ENCODE measurements around the gene ELOF1. TPM values are rescaled to one million over a fixed set of nuclear protein-coding genes. Genes with fewer than 3 reads are reported as not detected.

The ELOF1 gene
- total and polyA plus RNA-seq, 2 donors: 54.9 to 62.4 TPM

- H3K4me3 ChIP-seq (ENCODE audit: low read length in 2 of 2): no peak overlapping the region
- 35% methylated on average over 9 of the region's 9 CpGs for WGBS
- peaks cover 12 to 14% of the 10 kb centered on the region in 2 donors for H3K4me1 ChIP-seq (ENCODE audit: control insufficient read depth in 2 of 2, insufficient read depth in 2 of 2, low read length in 2 of 2)
- H3K27me3 ChIP-seq (ENCODE audit: control insufficient read depth in 2 of 2, insufficient read depth in 1 of 2, low read length in 1 of 2): peaks cover 0 to 11% of the 10 kb centered on the region in 2 donors
- no peak overlapping the region for H3K27ac ChIP-seq (ENCODE audit: low read depth in 1 of 2, low read length in 1 of 2)
- H3K9me3 ChIP-seq (ENCODE audit: control insufficient read depth in 2 of 2, insufficient read depth in 1 of 2, low read length in 1 of 2): no peaks in the 10 kb centered on the region
- DNase-seq (ENCODE audit: low read depth in 6 of 9, low spot score in 9 of 9): peak in 2 of 9 donors; percentile 23 to 49
- H3K36me3 ChIP-seq (ENCODE audit: control insufficient read depth in 2 of 2, insufficient read depth in 2 of 2, low read length in 1 of 2): no peaks in the 10 kb centered on the region
These were observed 28.6 kb downstream of the ELOF1 start for GRCh38 chr19:11530432-11530831.

DNA sequence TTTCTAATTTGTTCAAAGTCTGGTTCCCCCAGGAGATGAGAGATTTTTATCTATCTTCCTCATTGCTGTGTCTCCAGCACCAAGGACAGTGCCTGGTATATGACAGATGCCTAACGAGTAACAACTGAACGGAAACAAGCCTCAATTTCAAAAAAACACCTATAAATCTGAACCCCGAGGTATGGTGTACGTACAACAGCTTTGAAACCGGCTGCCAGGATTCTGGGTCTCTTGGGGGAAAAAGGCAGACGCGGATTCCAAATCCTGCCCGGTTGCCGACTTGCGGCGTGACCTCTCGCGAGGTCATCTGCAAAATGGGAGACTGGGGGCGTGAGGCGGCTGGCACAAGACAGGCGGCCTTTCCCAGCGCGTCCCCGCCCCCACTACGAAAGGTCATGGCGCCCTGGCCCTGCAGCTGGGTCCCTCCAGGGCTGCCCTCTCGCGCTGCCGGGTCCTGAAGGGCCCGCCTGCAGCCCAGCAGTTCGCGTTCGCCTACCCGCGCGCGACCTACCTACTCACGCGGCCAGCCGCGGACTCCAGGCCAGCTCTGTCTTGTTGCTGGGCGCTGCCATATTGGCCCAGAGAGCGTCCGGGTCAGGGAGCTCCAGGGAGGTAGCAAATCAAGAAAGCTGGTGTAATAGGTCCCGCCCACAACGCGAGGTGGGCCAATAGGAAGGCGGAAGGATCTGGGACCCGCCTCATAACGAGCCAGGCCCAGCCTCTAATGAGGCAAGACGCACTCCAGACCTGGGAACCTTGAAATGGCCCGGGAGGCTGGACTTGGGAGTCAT is 30.3 kb downstream of the ELOF1 start, which contains the start of gene ECSIT:
TSS of gene ECSIT (minus strand) at position 584 of the 791 bp plus-strand sequence. CDS start 9,964 bp downstream, outside the sequence.
- Histone ChIP-seq H3K36me3 (ENCODE audit: control insufficient read depth in 2 of 2, insufficient read depth in 2 of 2, low read length in 1 of 2) (no peaks in the 10 kb centered on the region), H3K27me3 (ENCODE audit: control insufficient read depth in 2 of 2, insufficient read depth in 1 of 2, low read length in 1 of 2) (no peaks in the 10 kb centered on the region), H3K9me3 (ENCODE audit: control insufficient read depth in 2 of 2, insufficient read depth in 1 of 2, low read length in 1 of 2) (no peaks in the 10 kb centered on the region), H3K4me1 (ENCODE audit: control insufficient read depth in 2 of 2, insufficient read depth in 2 of 2, low read length in 2 of 2) (peaks cover 12 to 14% of the 10 kb centered on the region in 2 donors), H3K27ac (ENCODE audit: low read depth in 1 of 2, low read length in 1 of 2) (peak within 1 kb of the TSS; percentile 76 to 77), H3K4me3 (ENCODE audit: low read length in 2 of 2) (peak within 1 kb of the TSS; percentile 57 to 66)
- WGBS: under 1% methylated on average over 47 of the region's 47 CpGs
- peak; percentile 75 to 95 (median 85) for DNase-seq (ENCODE audit: low read depth in 6 of 9, low spot score in 9 of 9)

DNA sequence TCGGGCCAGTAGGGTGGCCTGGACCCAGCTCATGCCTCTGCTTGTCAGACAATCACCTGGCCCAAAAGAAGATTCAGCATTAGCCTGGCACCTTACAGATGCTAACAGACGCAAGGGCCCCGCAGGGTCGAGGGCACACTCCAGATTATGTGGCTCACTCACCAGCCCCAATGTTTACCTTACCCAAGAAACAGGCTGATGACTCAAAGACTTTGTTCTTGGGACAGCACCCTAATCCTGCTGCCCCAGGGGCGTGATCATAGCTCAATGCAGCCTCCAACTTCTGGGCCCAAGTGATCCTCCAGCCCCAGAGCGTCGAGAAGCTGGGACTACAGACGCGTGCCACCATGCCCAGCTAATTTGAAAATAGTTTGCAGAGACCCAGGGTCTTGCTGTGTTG is 39.9 kb downstream of the ELOF1 start:
- Histone ChIP-seq H3K4me1 (ENCODE audit: control insufficient read depth in 2 of 2, insufficient read depth in 2 of 2, low read length in 2 of 2) (no peaks in the 10 kb centered on the region), H3K9me3 (ENCODE audit: control insufficient read depth in 2 of 2, insufficient read depth in 1 of 2, low read length in 1 of 2) (no peaks in the 10 kb centered on the region), H3K4me3 (ENCODE audit: low read length in 2 of 2) (no peak overlapping the region), H3K27me3 (ENCODE audit: control insufficient read depth in 2 of 2, insufficient read depth in 1 of 2, low read length in 1 of 2) (no peaks in the 10 kb centered on the region), H3K36me3 (ENCODE audit: control insufficient read depth in 2 of 2, insufficient read depth in 2 of 2, low read length in 1 of 2) (peaks cover 0 to 8% of the 10 kb centered on the region in 2 donors), H3K27ac (ENCODE audit: low read depth in 1 of 2, low read length in 1 of 2) (no peak overlapping the region)
- 98% methylated on average over 9 of the region's 9 CpGs for WGBS
- no peak for DNase-seq (ENCODE audit: low read depth in 6 of 9, low spot score in 9 of 9)

- Histone ChIP-seq H3K36me3 (ENCODE audit: control insufficient read depth in 2 of 2, insufficient read depth in 2 of 2, low read length in 1 of 2) (peaks cover 6 to 25% of the 10 kb centered on the region in 2 donors), H3K9me3 (ENCODE audit: control insufficient read depth in 2 of 2, insufficient read depth in 1 of 2, low read length in 1 of 2) (no peaks in the 10 kb centered on the region), H3K27ac (ENCODE audit: low read depth in 1 of 2, low read length in 1 of 2) (no peak overlapping the region), H3K27me3 (ENCODE audit: control insufficient read depth in 2 of 2, insufficient read depth in 1 of 2, low read length in 1 of 2) (no peaks in the 10 kb centered on the region), H3K4me3 (ENCODE audit: low read length in 2 of 2) (no peak overlapping the region), H3K4me1 (ENCODE audit: control insufficient read depth in 2 of 2, insufficient read depth in 2 of 2, low read length in 2 of 2) (no peaks in the 10 kb centered on the region)
- 98% methylated on average over 20 of the region's 20 CpGs for WGBS
- no peak for DNase-seq (ENCODE audit: low read depth in 6 of 9, low spot score in 9 of 9)
These were observed 45.1 kb downstream of the ELOF1 start for GRCh38 chr19:11513946-11514345.

DNA sequence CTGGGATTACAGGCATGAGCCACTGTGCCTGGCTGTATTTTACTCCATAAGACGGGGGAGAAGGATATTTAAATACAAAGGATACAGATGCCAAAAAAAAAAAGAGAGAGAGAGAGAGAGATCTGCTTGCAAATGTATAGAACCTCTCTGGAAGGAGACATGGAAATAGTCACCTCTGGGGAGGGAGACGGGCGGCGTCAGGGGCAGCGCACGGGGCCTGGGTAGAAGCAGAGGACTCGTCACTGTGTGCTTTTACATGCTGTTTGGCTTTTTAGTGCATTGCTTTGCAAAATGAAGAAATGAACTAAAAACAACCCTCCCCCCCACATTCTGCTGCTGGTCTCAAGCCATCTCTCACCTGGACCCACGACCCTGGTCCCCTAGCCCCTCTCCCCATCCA is 48.6 kb downstream of the ELOF1 start:
- Histone ChIP-seq H3K4me1 (ENCODE audit: control insufficient read depth in 2 of 2, insufficient read depth in 2 of 2, low read length in 2 of 2) (peaks cover 5 to 12% of the 10 kb centered on the region in 2 donors), H3K36me3 (ENCODE audit: control insufficient read depth in 2 of 2, insufficient read depth in 2 of 2, low read length in 1 of 2) (peaks cover 6 to 18% of the 10 kb centered on the region in 2 donors), H3K27ac (ENCODE audit: low read depth in 1 of 2, low read length in 1 of 2) (no peak overlapping the region), H3K27me3 (ENCODE audit: control insufficient read depth in 2 of 2, insufficient read depth in 1 of 2, low read length in 1 of 2) (no peaks in the 10 kb centered on the region), H3K9me3 (ENCODE audit: control insufficient read depth in 2 of 2, insufficient read depth in 1 of 2, low read length in 1 of 2) (peaks cover 0 to 5% of the 10 kb centered on the region in 2 donors), H3K4me3 (ENCODE audit: low read length in 2 of 2) (no peak overlapping the region)
- DNase-seq (ENCODE audit: low read depth in 6 of 9, low spot score in 9 of 9): no peak
- 98% methylated on average over 8 of the region's 8 CpGs for WGBS

GRCh38 chr19:11507370-11508078 is 51.5 kb downstream of the ELOF1 start:
- Histone ChIP-seq H3K27ac (ENCODE audit: low read depth in 1 of 2, low read length in 1 of 2) (no peak overlapping the region), H3K4me1 (ENCODE audit: control insufficient read depth in 2 of 2, insufficient read depth in 2 of 2, low read length in 2 of 2) (peaks cover 5 to 20% of the 10 kb centered on the region in 2 donors), H3K36me3 (ENCODE audit: control insufficient read depth in 2 of 2, insufficient read depth in 2 of 2, low read length in 1 of 2) (peaks cover 6 to 7% of the 10 kb centered on the region in 2 donors), H3K4me3 (ENCODE audit: low read length in 2 of 2) (no peak overlapping the region), H3K9me3 (ENCODE audit: control insufficient read depth in 2 of 2, insufficient read depth in 1 of 2, low read length in 1 of 2) (peaks cover 0 to 5% of the 10 kb centered on the region in 2 donors), H3K27me3 (ENCODE audit: control insufficient read depth in 2 of 2, insufficient read depth in 1 of 2, low read length in 1 of 2) (no peaks in the 10 kb centered on the region)
- DNase-seq (ENCODE audit: low read depth in 6 of 9, low spot score in 9 of 9): no peak
- WGBS: 97% methylated on average over 18 of the region's 18 CpGs

GRCh38 chr19:11506967-11507366 is 52.1 kb downstream of the ELOF1 start:
- WGBS: 98% methylated on average over 6 of the region's 6 CpGs
- Histone ChIP-seq H3K27ac (ENCODE audit: low read depth in 1 of 2, low read length in 1 of 2) (no peak overlapping the region), H3K4me3 (ENCODE audit: low read length in 2 of 2) (no peak overlapping the region), H3K9me3 (ENCODE audit: control insufficient read depth in 2 of 2, insufficient read depth in 1 of 2, low read length in 1 of 2) (peaks cover 0 to 5% of the 10 kb centered on the region in 2 donors), H3K4me1 (ENCODE audit: control insufficient read depth in 2 of 2, insufficient read depth in 2 of 2, low read length in 2 of 2) (peaks cover 5 to 20% of the 10 kb centered on the region in 2 donors), H3K27me3 (ENCODE audit: control insufficient read depth in 2 of 2, insufficient read depth in 1 of 2, low read length in 1 of 2) (no peaks in the 10 kb centered on the region), H3K36me3 (ENCODE audit: control insufficient read depth in 2 of 2, insufficient read depth in 2 of 2, low read length in 1 of 2) (peaks cover 6% of the 10 kb centered on the region in 2 donors)
- DNase-seq (ENCODE audit: low read depth in 6 of 9, low spot score in 9 of 9): no peak

DNA sequence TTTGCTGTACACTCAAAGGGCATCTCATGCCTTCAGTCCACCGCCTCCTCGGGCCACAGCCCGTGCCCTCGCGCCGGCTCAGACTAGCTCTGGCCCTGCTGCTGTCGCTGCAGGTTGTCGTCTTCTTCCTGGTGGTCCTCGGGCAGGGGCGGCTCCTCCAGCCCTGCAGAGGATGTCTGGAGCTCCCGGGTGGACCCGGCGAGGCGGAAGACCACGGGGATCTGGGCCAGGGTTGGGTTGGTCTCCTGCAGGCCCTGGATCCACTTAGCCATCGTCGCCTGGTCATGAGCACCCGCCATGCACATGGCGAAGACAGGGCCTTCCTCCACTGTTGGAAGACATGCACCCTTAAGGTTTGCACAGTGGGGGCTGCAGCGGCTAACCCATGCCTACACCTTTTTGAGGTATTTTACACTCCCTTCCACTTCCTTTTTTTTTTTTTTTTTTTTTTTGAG is 52.9 kb downstream of the ELOF1 start:
- Histone ChIP-seq H3K4me1 (ENCODE audit: control insufficient read depth in 2 of 2, insufficient read depth in 2 of 2, low read length in 2 of 2) (peaks cover 5 to 20% of the 10 kb centered on the region in 2 donors), H3K36me3 (ENCODE audit: control insufficient read depth in 2 of 2, insufficient read depth in 2 of 2, low read length in 1 of 2) (peaks cover 3% of the 10 kb centered on the region in 2 donors), H3K9me3 (ENCODE audit: control insufficient read depth in 2 of 2, insufficient read depth in 1 of 2, low read length in 1 of 2) (peaks cover 0 to 5% of the 10 kb centered on the region in 2 donors), H3K27ac (ENCODE audit: low read depth in 1 of 2, low read length in 1 of 2) (peak overlapping the region; percentile 19 to 86), H3K27me3 (ENCODE audit: control insufficient read depth in 2 of 2, insufficient read depth in 1 of 2, low read length in 1 of 2) (no peaks in the 10 kb centered on the region), H3K4me3 (ENCODE audit: low read length in 2 of 2) (peak overlapping the region; percentile 58 to 95)
- WGBS: 39% methylated on average over 20 of the region's 20 CpGs
- no peak for DNase-seq (ENCODE audit: low read depth in 6 of 9, low spot score in 9 of 9)
